Measurements from ENCODE around the gene WHRN. TPM values are rescaled to one million over a fixed set of nuclear protein-coding genes. Genes with fewer than 3 reads are reported as not detected.

The WHRN gene
- total and polyA plus RNA-seq, 2 experiments from 2014 or later: 8.3 to 8.9 TPM

DNA sequence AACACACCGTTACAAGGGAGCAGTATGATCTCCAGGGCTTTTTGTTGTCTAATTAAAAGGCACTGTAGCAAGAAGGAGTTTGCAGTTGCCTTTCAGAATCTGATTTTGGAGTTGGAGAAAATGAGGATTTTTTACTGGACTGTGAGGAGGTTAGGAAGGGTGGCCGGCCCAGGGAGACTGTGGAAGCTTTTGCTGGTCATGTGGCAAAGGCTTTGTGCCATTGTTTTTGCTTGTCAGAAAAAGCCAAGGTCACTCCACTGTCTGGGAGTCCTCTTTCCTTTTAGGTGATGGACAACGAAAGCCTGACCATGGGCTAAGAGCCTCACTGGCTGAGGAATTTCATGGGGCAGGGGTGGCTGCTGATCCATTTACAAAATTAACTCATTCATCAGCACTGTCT is 10.3 kb upstream of the WHRN start:
- ATAC-seq: no peak

More for the DNA sequence above, 10.3 kb upstream of the WHRN start:
- Mint-ChIP-seq H3K27ac (no peak overlapping the region), H3K4me1 (peaks cover 5% of the 10 kb centered on the region; the same call in 1 of the 3 replicates), H3K27me3 (ENCODE audit: insufficient read depth, low read depth, poor library complexity) (peaks cover 5% of the 10 kb centered on the region), H3K4me3 (no peak overlapping the region), H3K36me3 (ENCODE audit: low read depth) (no peaks in the 10 kb centered on the region), H3K9me3 (no peaks in the 10 kb centered on the region)
- H3F3A ChIP-seq (replicated peaks; ENCODE audit: low read depth): no peaks in the 10 kb centered on the region
- no peaks in the 10 kb centered on the region for H3K79me2 ChIP-seq (replicated peaks; ENCODE audit: insufficient read depth)
- H3K4me1 ChIP-seq (ENCODE audit: insufficient read depth): no peaks in the 10 kb centered on the region
- peak overlapping the region; percentile 38; the same call in 1 of the 2 replicates for H2AFZ ChIP-seq
- no peaks in the 10 kb centered on the region for H3K36me3 ChIP-seq (ENCODE audit: insufficient read depth)
- H3K9me2 ChIP-seq (ENCODE audit: insufficient read depth): no peaks in the 10 kb centered on the region
- H3K4me2 ChIP-seq: no peak overlapping the region
- no peaks in the 10 kb centered on the region for H4K20me1 ChIP-seq (replicated peaks; ENCODE audit: insufficient read depth)
- H3K27me3 ChIP-seq (ENCODE audit: insufficient read depth): no peaks in the 10 kb centered on the region
- TF ChIP-seq POLR2AphosphoS5 (IDR thresholded peaks at IDR 0.05; ENCODE audit: low read depth) (no peak), EZH2phosphoT487 (IDR thresholded peaks at IDR 0.05; ENCODE audit: unreplicated experiment) (no peak), EZH2 (IDR thresholded peaks at IDR 0.05; ENCODE audit: low read depth, unreplicated experiment) (no peak), NANOG (IDR thresholded peaks at IDR 0.05; ENCODE audit: borderline replicate concordance) (no peak), ZNF331 (CRISPR knock-in tag; IDR thresholded peaks at IDR 0.05; ENCODE audit: low read depth) (no peak), CREB1 (CRISPR knock-in tag; IDR thresholded peaks at IDR 0.05; ENCODE audit: low read depth) (no peak), ZNF114 (CRISPR knock-in tag; IDR thresholded peaks at IDR 0.05) (no peak), JUNB (IDR thresholded peaks at IDR 0.05; ENCODE audit: unreplicated experiment) (no peak), STAT1 (IDR thresholded peaks at IDR 0.05; ENCODE audit: unreplicated experiment) (no peak)
- TF ChIP-seq, protein P1, sequence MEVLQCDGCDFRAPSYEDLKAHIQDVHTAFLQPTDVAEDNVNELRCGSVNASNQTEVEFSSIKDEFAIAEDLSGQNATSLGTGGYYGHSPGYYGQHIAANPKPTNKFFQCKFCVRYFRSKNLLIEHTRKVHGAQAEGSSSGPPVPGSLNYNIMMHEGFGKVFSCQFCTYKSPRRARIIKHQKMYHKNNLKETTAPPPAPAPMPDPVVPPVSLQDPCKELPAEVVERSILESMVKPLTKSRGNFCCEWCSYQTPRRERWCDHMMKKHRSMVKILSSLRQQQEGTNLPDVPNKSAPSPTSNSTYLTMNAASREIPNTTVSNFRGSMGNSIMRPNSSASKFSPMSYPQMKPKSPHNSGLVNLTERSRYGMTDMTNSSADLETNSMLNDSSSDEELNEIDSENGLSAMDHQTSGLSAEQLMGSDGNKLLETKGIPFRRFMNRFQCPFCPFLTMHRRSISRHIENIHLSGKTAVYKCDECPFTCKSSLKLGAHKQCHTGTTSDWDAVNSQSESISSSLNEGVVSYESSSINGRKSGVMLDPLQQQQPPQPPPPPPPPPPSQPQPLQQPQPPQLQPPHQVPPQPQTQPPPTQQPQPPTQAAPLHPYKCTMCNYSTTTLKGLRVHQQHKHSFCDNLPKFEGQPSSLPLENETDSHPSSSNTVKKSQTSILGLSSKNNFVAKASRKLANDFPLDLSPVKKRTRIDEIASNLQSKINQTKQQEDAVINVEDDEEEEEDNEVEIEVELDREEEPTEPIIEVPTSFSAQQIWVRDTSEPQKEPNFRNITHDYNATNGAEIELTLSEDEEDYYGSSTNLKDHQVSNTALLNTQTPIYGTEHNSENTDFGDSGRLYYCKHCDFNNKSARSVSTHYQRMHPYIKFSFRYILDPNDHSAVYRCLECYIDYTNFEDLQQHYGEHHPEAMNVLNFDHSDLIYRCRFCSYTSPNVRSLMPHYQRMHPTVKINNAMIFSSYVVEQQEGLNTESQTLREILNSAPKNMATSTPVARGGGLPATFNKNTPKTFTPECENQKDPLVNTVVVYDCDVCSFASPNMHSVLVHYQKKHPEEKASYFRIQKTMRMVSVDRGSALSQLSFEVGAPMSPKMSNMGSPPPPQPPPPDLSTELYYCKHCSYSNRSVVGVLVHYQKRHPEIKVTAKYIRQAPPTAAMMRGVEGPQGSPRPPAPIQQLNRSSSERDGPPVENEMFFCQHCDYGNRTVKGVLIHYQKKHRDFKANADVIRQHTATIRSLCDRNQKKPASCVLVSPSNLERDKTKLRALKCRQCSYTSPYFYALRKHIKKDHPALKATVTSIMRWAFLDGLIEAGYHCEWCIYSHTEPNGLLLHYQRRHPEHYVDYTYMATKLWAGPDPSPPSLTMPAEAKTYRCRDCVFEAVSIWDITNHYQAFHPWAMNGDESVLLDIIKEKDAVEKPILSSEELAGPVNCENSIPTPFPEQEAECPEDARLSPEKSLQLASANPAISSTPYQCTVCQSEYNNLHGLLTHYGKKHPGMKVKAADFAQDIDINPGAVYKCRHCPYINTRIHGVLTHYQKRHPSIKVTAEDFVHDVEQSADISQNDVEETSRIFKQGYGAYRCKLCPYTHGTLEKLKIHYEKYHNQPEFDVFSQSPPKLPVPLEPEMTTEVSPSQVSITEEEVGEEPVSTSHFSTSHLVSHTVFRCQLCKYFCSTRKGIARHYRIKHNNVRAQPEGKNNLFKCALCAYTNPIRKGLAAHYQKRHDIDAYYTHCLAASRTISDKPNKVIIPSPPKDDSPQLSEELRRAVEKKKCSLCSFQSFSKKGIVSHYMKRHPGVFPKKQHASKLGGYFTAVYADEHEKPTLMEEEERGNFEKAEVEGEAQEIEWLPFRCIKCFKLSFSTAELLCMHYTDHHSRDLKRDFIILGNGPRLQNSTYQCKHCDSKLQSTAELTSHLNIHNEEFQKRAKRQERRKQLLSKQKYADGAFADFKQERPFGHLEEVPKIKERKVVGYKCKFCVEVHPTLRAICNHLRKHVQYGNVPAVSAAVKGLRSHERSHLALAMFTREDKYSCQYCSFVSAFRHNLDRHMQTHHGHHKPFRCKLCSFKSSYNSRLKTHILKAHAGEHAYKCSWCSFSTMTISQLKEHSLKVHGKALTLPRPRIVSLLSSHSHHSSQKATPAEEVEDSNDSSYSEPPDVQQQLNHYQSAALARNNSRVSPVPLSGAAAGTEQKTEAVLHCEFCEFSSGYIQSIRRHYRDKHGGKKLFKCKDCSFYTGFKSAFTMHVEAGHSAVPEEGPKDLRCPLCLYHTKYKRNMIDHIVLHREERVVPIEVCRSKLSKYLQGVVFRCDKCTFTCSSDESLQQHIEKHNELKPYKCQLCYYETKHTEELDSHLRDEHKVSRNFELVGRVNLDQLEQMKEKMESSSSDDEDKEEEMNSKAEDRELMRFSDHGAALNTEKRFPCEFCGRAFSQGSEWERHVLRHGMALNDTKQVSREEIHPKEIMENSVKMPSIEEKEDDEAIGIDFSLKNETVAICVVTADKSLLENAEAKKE (CRISPR knock-in tag; IDR thresholded peaks at IDR 0.05): no peak
- TF ChIP-seq, protein P2, sequence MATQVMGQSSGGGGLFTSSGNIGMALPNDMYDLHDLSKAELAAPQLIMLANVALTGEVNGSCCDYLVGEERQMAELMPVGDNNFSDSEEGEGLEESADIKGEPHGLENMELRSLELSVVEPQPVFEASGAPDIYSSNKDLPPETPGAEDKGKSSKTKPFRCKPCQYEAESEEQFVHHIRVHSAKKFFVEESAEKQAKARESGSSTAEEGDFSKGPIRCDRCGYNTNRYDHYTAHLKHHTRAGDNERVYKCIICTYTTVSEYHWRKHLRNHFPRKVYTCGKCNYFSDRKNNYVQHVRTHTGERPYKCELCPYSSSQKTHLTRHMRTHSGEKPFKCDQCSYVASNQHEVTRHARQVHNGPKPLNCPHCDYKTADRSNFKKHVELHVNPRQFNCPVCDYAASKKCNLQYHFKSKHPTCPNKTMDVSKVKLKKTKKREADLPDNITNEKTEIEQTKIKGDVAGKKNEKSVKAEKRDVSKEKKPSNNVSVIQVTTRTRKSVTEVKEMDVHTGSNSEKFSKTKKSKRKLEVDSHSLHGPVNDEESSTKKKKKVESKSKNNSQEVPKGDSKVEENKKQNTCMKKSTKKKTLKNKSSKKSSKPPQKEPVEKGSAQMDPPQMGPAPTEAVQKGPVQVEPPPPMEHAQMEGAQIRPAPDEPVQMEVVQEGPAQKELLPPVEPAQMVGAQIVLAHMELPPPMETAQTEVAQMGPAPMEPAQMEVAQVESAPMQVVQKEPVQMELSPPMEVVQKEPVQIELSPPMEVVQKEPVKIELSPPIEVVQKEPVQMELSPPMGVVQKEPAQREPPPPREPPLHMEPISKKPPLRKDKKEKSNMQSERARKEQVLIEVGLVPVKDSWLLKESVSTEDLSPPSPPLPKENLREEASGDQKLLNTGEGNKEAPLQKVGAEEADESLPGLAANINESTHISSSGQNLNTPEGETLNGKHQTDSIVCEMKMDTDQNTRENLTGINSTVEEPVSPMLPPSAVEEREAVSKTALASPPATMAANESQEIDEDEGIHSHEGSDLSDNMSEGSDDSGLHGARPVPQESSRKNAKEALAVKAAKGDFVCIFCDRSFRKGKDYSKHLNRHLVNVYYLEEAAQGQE (IDR thresholded peaks at IDR 0.05; ENCODE audit: unreplicated experiment): no peak
- TF ChIP-seq, protein P3, sequence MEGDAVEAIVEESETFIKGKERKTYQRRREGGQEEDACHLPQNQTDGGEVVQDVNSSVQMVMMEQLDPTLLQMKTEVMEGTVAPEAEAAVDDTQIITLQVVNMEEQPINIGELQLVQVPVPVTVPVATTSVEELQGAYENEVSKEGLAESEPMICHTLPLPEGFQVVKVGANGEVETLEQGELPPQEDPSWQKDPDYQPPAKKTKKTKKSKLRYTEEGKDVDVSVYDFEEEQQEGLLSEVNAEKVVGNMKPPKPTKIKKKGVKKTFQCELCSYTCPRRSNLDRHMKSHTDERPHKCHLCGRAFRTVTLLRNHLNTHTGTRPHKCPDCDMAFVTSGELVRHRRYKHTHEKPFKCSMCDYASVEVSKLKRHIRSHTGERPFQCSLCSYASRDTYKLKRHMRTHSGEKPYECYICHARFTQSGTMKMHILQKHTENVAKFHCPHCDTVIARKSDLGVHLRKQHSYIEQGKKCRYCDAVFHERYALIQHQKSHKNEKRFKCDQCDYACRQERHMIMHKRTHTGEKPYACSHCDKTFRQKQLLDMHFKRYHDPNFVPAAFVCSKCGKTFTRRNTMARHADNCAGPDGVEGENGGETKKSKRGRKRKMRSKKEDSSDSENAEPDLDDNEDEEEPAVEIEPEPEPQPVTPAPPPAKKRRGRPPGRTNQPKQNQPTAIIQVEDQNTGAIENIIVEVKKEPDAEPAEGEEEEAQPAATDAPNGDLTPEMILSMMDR (conservative IDR thresholded peaks at IDR 0.05; ENCODE audit: low read depth in 2 of 2): no peak
- TF ChIP-seq, protein P4, sequence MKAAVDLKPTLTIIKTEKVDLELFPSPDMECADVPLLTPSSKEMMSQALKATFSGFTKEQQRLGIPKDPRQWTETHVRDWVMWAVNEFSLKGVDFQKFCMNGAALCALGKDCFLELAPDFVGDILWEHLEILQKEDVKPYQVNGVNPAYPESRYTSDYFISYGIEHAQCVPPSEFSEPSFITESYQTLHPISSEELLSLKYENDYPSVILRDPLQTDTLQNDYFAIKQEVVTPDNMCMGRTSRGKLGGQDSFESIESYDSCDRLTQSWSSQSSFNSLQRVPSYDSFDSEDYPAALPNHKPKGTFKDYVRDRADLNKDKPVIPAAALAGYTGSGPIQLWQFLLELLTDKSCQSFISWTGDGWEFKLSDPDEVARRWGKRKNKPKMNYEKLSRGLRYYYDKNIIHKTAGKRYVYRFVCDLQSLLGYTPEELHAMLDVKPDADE (IDR thresholded peaks at IDR 0.05): no peak
- DNase-seq (ENCODE audit: low spot score): no peak
- H3K4me3 ChIP-seq: no peak overlapping the region
- no peak overlapping the region for H3K27ac ChIP-seq (ENCODE audit: low read depth)

Measured in GM23338 (cell line).